HepG2 (cell line): Measurements from ENCODE around the gene EHD1. TPM values are rescaled to one million over a fixed set of nuclear protein-coding genes. Genes with fewer than 3 reads are reported as not detected.

Experiments
- CCAR2 ChIP-seq: fragments of 200-400 bp; formaldehyde crosslinking; optimal IDR thresholded peaks from 2 replicates; pipeline ENCODE3; 2018; ENCODE audit warnings: low read depth, mild to moderate bottlenecking, low read length, moderate library complexity
- CHD2 ChIP-seq: IDR thresholded peaks from 2 replicates; pipeline ENCODE4 v1.6.1; 2011; ENCODE audit warnings: low read depth, low read length, improper control_type of control experiment
- GATA4 ChIP-seq: sonication (generic); IDR thresholded peaks from 2 replicates; pipeline ENCODE4 v1.6.1; 2016; ENCODE audit warnings: antibody characterized with exemption, low read depth, borderline replicate concordance
- HDAC2 ChIP-seq: sonication (generic); formaldehyde crosslinking; IDR thresholded peaks from 2 replicates; pipeline ENCODE4 v1.4.0; 2020; ENCODE audit warnings: missing genetic modification reagents
- HMG20B ChIP-seq: conservative IDR thresholded peaks from 2 replicates; pipeline ENCODE4 v1.6.1; 2016; ENCODE audit warnings: missing genetic modification reagents, missing compliant biosample characterization
- JUND ChIP-seq: sonication (generic); formaldehyde crosslinking; IDR thresholded peaks from 2 replicates; pipeline ENCODE4 v1.8.0; 2022; ENCODE audit warnings: mild to moderate bottlenecking, missing genetic modification reagents
- MTF2 ChIP-seq: sonication (generic); formaldehyde crosslinking; IDR thresholded peaks from 2 replicates; pipeline ENCODE4 v1.5.0; 2020; ENCODE audit warnings: missing genetic modification reagents, borderline replicate concordance
- MZF1 ChIP-seq: sonication (generic); formaldehyde crosslinking; IDR thresholded peaks from 2 replicates; pipeline ENCODE4 v1.8.1; 2023; ENCODE audit warnings: mild to moderate bottlenecking, missing genetic modification reagents, borderline replicate concordance
- PHF21A ChIP-seq: sonication (generic); formaldehyde crosslinking; IDR thresholded peaks from 2 replicates; pipeline ENCODE4 v1.5.0; 2020; ENCODE audit warnings: mild to moderate bottlenecking, missing genetic modification reagents
- RFX5 ChIP-seq: IDR thresholded peaks from 2 replicates; pipeline ENCODE4 v1.6.1; 2011; ENCODE audit warnings: low read depth, low read length, improper control_type of control experiment
- TGIF2 ChIP-seq: IDR thresholded peaks from 2 replicates; pipeline ENCODE4 v1.6.1; 2016; ENCODE audit warnings: control low read depth, missing compliant biosample characterization
- ZBTB20 ChIP-seq: sonication (generic); formaldehyde crosslinking; IDR thresholded peaks from 2 replicates; pipeline ENCODE4 v1.8.1; 2023; ENCODE audit warnings: missing genetic modification reagents, low read depth, mild to moderate bottlenecking, borderline replicate concordance
- ZBTB33 ChIP-seq: sonication (generic); formaldehyde crosslinking; IDR thresholded peaks from 2 replicates; pipeline ENCODE4 v1.4.0; 2020; ENCODE audit warnings: missing genetic modification reagents
- ZBTB42 ChIP-seq: sonication (generic); formaldehyde crosslinking; IDR thresholded peaks from 2 replicates; pipeline ENCODE4 v1.5.0; 2020; ENCODE audit warnings: mild to moderate bottlenecking, missing genetic modification reagents
- ZFP41 ChIP-seq: sonication (generic); formaldehyde crosslinking; IDR thresholded peaks from 2 replicates; pipeline ENCODE4 v1.4.0; 2020; ENCODE audit warnings: mild to moderate bottlenecking, missing genetic modification reagents, borderline replicate concordance
- ZNF546 ChIP-seq: sonication (generic); formaldehyde crosslinking; conservative IDR thresholded peaks from 2 replicates; pipeline ENCODE4 v1.8.1; 2023; ENCODE audit warnings: mild to moderate bottlenecking, missing genetic modification reagents
- polyA plus RNA-seq, 8 experiments: library from polyadenylated mRNA; depleted of rRNA in 3 of 8; stranded (reverse) in 7 of 8; unstranded in 1 of 8; fragments of >200 nt; fragmentation: Illumina TruSeq in 4 of 8; extraction: Trizol in 4 of 8; gene quantifications; 2 replicates each; pipeline versions ENCODE4 v1.2.1 to v1.2.3, GENCODE V29; 2011 to 2016; ENCODE audit warnings: low read depth in 4 of 8, missing spikeins in 1 of 8, mixed read lengths in 1 of 8; ENCODE audit not compliant: insufficient read depth in 1 of 8
- total RNA-seq, 5 experiments: library from RNA; depleted of rRNA; stranded (reverse); fragments of >200 nt; fragmentation: Illumina TruSeq; extraction: Trizol; gene quantifications; 2 replicates each; pipeline ENCODE4 v1.2.3, GENCODE V29; 2016; ENCODE audit warnings: low read depth in 1 of 5
- TF ChIP-seq, protein P1 (sequence below): sonication (generic); formaldehyde crosslinking; conservative IDR thresholded peaks from 2 replicates; pipeline ENCODE4 v1.4.0; 2020; ENCODE audit warnings: mild to moderate bottlenecking, missing genetic modification reagents, moderate library complexity
- TF ChIP-seq, protein P2 (sequence below): sonication (generic); formaldehyde crosslinking; IDR thresholded peaks from 2 replicates; pipeline ENCODE4 v1.8.1; 2023; ENCODE audit warnings: mild to moderate bottlenecking, moderate library complexity, missing genetic modification reagents
- TF ChIP-seq, protein P3 (sequence below): IDR thresholded peaks from 2 replicates; pipeline ENCODE4 v1.6.1; 2016; ENCODE audit warnings: low read depth, control low read depth

The EHD1 gene
- total and polyA plus RNA-seq, 2 of the 13 experiments (the other 11 are each of a cell fraction or from before 2014, with no cell fraction given) = 23.6 to 26.6 TPM

- TF ChIP-seq HDAC2 (CRISPR knock-in tag) = no peak
- TF ChIP-seq ZBTB33 (CRISPR knock-in tag) = peak; percentile 95
- no peak for TF ChIP-seq GATA4
- TF ChIP-seq TGIF2 (CRISPR knock-in tag) = no peak
- TF ChIP-seq RFX5 = no peak
- TF ChIP-seq, protein P1, sequence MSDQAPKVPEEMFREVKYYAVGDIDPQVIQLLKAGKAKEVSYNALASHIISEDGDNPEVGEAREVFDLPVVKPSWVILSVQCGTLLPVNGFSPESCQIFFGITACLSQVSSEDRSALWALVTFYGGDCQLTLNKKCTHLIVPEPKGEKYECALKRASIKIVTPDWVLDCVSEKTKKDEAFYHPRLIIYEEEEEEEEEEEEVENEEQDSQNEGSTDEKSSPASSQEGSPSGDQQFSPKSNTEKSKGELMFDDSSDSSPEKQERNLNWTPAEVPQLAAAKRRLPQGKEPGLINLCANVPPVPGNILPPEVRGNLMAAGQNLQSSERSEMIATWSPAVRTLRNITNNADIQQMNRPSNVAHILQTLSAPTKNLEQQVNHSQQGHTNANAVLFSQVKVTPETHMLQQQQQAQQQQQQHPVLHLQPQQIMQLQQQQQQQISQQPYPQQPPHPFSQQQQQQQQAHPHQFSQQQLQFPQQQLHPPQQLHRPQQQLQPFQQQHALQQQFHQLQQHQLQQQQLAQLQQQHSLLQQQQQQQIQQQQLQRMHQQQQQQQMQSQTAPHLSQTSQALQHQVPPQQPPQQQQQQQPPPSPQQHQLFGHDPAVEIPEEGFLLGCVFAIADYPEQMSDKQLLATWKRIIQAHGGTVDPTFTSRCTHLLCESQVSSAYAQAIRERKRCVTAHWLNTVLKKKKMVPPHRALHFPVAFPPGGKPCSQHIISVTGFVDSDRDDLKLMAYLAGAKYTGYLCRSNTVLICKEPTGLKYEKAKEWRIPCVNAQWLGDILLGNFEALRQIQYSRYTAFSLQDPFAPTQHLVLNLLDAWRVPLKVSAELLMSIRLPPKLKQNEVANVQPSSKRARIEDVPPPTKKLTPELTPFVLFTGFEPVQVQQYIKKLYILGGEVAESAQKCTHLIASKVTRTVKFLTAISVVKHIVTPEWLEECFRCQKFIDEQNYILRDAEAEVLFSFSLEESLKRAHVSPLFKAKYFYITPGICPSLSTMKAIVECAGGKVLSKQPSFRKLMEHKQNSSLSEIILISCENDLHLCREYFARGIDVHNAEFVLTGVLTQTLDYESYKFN = peak; percentile 52
- TF ChIP-seq MZF1 (CRISPR knock-in tag) = no peak
- TF ChIP-seq, protein P2, sequence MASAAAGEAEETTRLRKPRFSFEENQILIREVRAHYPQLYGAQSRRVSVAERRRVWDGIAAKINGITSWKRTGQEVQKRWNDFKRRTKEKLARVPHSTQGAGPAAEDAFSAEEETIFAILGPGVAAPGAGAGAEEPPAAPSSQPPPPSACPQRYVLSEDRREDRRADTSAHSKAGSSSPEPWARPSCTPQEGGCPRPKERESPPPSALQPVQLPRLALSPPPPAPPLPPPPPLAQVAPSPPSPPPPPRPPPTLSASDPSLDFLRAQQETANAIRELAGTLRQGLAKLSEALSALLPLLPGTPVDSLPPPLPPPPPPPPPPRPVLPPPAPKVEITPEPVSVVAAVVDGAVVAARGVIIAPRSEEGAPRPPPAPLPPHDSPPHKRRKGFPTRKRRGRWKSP (CRISPR knock-in tag) = no peak
- no peak for TF ChIP-seq ZNF546 (CRISPR knock-in tag)
- TF ChIP-seq CHD2 = no peak; the same call in 1 of the 2 replicates
- TF ChIP-seq JUND (CRISPR knock-in tag) = peak; percentile 96
- TF ChIP-seq MTF2 (CRISPR knock-in tag) = no peak
- TF ChIP-seq ZBTB42 (CRISPR knock-in tag) = no peak
- TF ChIP-seq CCAR2 = no peak
- no peak for TF ChIP-seq ZFP41 (CRISPR knock-in tag)
- no peak for TF ChIP-seq ZBTB20 (CRISPR knock-in tag)
- TF ChIP-seq, protein P3, sequence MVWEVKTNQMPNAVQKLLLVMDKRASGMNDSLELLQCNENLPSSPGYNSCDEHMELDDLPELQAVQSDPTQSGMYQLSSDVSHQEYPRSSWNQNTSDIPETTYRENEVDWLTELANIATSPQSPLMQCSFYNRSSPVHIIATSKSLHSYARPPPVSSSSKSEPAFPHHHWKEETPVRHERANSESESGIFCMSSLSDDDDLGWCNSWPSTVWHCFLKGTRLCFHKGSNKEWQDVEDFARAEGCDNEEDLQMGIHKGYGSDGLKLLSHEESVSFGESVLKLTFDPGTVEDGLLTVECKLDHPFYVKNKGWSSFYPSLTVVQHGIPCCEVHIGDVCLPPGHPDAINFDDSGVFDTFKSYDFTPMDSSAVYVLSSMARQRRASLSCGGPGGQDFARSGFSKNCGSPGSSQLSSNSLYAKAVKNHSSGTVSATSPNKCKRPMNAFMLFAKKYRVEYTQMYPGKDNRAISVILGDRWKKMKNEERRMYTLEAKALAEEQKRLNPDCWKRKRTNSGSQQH (CRISPR knock-in tag) = no peak
- TF ChIP-seq PHF21A = no peak
- TF ChIP-seq HMG20B (CRISPR knock-in tag) = peak; percentile 48; the same call in 1 of the 2 replicates
Measured at GRCh38 chr11:64854534-64855502, 23.6 kb downstream of the EHD1 start (continued).
